ENCODE data around the gene PPM1F. TPM values are rescaled to one million over a fixed set of nuclear protein-coding genes. Genes with fewer than 3 reads are reported as not detected.
"Not testable (repeated sequence)": the region's sequence is repeated elsewhere in the genome, so short reads cannot be mapped to it uniquely, and the experiment has no call there.

The PPM1F gene
- total RNA-seq, 2 donors from 2014 or later, result 37.0 to 45.9 TPM

- H3K9me3 ChIP-seq, result no peaks in the 10 kb centered on the region
- no peaks in the 10 kb centered on the region for H3K27me3 ChIP-seq (replicated peaks; ENCODE audit: insufficient read depth)
- peaks cover 27 to 53% of the 10 kb centered on the region in 2 donors for H3K4me1 ChIP-seq (ENCODE audit: control insufficient read depth in 1 of 2, low read depth in 2 of 2)
- peaks cover 11% of the 10 kb centered on the region for H3K36me3 ChIP-seq
- H3K27ac ChIP-seq, result peak overlapping the region; percentile 60 to 64
- H3K4me3 ChIP-seq, result peak overlapping the region; percentile 13
- no peak for ATAC-seq (ENCODE audit: insufficient number of reproducible peaks, low FRiP score, low read depth)
- TF ChIP-seq CTCF (IDR thresholded peaks at IDR 0.05), result no peak
- no peak for DNase-seq (ENCODE audit: low spot score)
These were observed 10.0 kb downstream of the PPM1F start for GRCh38 chr22:21942407-21943343.

GRCh38 chr22:21941921-21942320, 10.7 kb downstream of the PPM1F start:
- ATAC-seq (ENCODE audit: insufficient number of reproducible peaks, low FRiP score, low read depth) (no peak), DNase-seq (ENCODE audit: low spot score) (no peak)
- no peak for TF ChIP-seq CTCF (IDR thresholded peaks at IDR 0.05)
- peak overlapping the region; percentile 60 to 64 for H3K27ac ChIP-seq
- peaks cover 11% of the 10 kb centered on the region for H3K36me3 ChIP-seq
- no peaks in the 10 kb centered on the region for H3K9me3 ChIP-seq
- H3K4me3 ChIP-seq, result peak overlapping the region; percentile 13
- H3K27me3 ChIP-seq (replicated peaks; ENCODE audit: insufficient read depth), result no peaks in the 10 kb centered on the region
- peaks cover 26 to 53% of the 10 kb centered on the region in 2 donors for H3K4me1 ChIP-seq (ENCODE audit: control insufficient read depth in 1 of 2, low read depth in 2 of 2)

- no peaks in the 10 kb centered on the region for H3K9me3 ChIP-seq
- no peaks in the 10 kb centered on the region for H3K27me3 ChIP-seq (replicated peaks; ENCODE audit: insufficient read depth)
- TF ChIP-seq CTCF (IDR thresholded peaks at IDR 0.05), result no peak
- peaks cover 11% of the 10 kb centered on the region for H3K36me3 ChIP-seq
- H3K4me1 ChIP-seq (ENCODE audit: control insufficient read depth in 1 of 2, low read depth in 2 of 2), result peaks cover 31 to 59% of the 10 kb centered on the region in 2 donors
- ATAC-seq (ENCODE audit: insufficient number of reproducible peaks, low FRiP score, low read depth) (no peak), DNase-seq (ENCODE audit: low spot score) (no peak)
- H3K4me3 ChIP-seq, result no peak overlapping the region
- H3K27ac ChIP-seq, result peak overlapping the region in 1 of 2 donors; percentile 96
These were observed 12.1 kb downstream of the PPM1F start for GRCh38 chr22:21940521-21940920.

- DNase-seq (ENCODE audit: low spot score); H3K4me3 ChIP-seq; H3K9me3 ChIP-seq; ATAC-seq (ENCODE audit: insufficient number of reproducible peaks, low FRiP score, low read depth); H3K36me3 ChIP-seq; H3K27me3 ChIP-seq (replicated peaks; ENCODE audit: insufficient read depth): not testable (repeated sequence)
- H3K4me1 ChIP-seq (ENCODE audit: control insufficient read depth in 1 of 2, low read depth in 2 of 2), result peaks cover 31 to 59% of the 10 kb centered on the region in 2 donors
- H3K27ac ChIP-seq, result peak overlapping the region in 1 of 2 donors; percentile 96
These were observed 12.7 kb downstream of the PPM1F start for GRCh38 chr22:21939935-21940334.

- DNase-seq (ENCODE audit: low spot score) (no peak), ATAC-seq (ENCODE audit: insufficient number of reproducible peaks, low FRiP score, low read depth) (no peak)
- no peak overlapping the region for H3K4me3 ChIP-seq
- no peaks in the 10 kb centered on the region for H3K9me3 ChIP-seq
- TF ChIP-seq CTCF (IDR thresholded peaks at IDR 0.05), result no peak
- peak overlapping the region; percentile 95 to 96 for H3K27ac ChIP-seq
- H3K27me3 ChIP-seq (replicated peaks; ENCODE audit: insufficient read depth), result no peaks in the 10 kb centered on the region
- peaks cover 31 to 59% of the 10 kb centered on the region in 2 donors for H3K4me1 ChIP-seq (ENCODE audit: control insufficient read depth in 1 of 2, low read depth in 2 of 2)
- H3K36me3 ChIP-seq, result peaks cover 7% of the 10 kb centered on the region
These were observed 13.2 kb downstream of the PPM1F start for GRCh38 chr22:21939461-21939913.
